ENCODE measurements around the gene EEFSEC. TPM values are rescaled to one million over a fixed set of nuclear protein-coding genes. Genes with fewer than 3 reads are reported as not detected.

Gene EEFSEC
- total RNA-seq, 3 donors from 2014 or later, result 9.7 to 10.9 (median 10.8) TPM

DNA sequence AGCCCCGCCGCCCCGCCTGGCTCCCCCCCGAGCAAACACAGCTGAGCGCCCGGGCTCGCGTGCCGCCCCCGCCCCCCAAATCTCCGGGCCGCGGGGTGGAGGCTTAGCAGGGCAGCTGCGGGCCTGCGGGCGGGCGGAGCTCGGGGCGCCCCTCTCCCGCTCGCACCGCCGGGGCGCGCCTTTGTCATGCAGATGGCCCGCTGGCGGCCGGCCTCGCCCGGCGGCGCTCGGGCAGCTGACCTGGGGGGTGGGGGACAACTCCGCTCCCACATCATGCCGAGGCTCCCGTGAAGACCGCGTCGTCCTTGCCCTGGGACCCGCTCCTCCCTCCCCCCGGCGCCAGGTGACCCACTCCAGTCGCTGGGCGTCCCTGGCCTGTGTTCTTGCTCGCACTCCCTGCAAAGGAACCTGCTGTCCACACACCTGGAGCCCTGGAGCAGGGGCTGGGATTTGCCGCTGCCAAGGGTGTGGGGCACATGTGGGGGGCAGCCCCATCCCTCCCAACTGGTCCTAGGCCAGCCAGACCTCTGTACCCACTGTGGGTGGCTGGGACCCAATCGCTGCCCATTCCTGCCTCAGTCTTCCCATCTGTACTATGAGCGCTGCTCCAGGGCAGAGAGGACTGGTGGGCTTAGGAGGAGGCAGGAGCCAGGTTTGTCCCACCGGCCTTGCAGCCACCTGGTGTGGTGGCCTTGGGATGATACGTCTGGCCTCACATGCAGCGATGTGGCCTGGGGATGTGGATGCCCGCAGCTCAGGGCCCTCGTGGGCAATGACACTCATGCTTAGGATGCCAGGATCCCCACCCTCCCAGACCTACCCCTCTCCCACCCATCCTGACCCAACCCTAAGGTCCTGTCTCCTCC lies 279.9 kb downstream of the EEFSEC start:
- ATAC-seq (no peak), DNase-seq (no peak)
- TF ChIP-seq, protein P1, sequence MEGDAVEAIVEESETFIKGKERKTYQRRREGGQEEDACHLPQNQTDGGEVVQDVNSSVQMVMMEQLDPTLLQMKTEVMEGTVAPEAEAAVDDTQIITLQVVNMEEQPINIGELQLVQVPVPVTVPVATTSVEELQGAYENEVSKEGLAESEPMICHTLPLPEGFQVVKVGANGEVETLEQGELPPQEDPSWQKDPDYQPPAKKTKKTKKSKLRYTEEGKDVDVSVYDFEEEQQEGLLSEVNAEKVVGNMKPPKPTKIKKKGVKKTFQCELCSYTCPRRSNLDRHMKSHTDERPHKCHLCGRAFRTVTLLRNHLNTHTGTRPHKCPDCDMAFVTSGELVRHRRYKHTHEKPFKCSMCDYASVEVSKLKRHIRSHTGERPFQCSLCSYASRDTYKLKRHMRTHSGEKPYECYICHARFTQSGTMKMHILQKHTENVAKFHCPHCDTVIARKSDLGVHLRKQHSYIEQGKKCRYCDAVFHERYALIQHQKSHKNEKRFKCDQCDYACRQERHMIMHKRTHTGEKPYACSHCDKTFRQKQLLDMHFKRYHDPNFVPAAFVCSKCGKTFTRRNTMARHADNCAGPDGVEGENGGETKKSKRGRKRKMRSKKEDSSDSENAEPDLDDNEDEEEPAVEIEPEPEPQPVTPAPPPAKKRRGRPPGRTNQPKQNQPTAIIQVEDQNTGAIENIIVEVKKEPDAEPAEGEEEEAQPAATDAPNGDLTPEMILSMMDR (IDR thresholded peaks at IDR 0.05), result no peak
- Histone ChIP-seq H3K9me3 (no peaks in the 10 kb centered on the region), H3K4me1 (ENCODE audit: low read depth) (peaks cover 8% of the 10 kb centered on the region), H3K4me3 (no peak overlapping the region), H3K36me3 (ENCODE audit: low read depth) (no peaks in the 10 kb centered on the region)
- intact Hi-C loops (cut with DNase I, micrococcal nuclease), result loop anchor here in 1 of 2 donors (5.0 kb wide), 1 partner anchor 174 kb away; no protein-coding TSS in a partner anchor

DNA sequence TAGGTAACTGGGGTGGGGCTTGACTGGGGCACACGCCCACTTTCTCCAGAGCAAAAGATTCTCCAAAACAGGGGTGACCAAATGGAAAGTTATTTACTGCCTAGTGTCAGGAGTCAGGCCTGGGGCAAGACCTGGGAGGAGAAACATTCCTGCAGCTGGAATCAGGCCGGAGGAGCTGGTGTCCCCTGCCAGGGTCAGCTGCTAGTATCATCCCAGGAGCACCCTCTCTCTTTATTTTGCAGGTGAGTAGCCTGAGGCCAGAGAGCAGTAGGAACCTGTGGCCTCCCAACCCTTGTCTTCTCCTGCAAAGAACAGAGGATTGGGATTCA lies 280.5 kb downstream of the EEFSEC start:
- Histone ChIP-seq H3K4me1 (ENCODE audit: low read depth) (peaks cover 8% of the 10 kb centered on the region), H3K9me3 (no peaks in the 10 kb centered on the region), H3K4me3 (no peak overlapping the region), H3K36me3 (ENCODE audit: low read depth) (no peaks in the 10 kb centered on the region)
- no peak for ATAC-seq
- intact Hi-C loops (cut with DNase I, micrococcal nuclease), result loop anchor here in 1 of 2 donors (5.0 kb wide), 1 partner anchor 174 kb away; no protein-coding TSS in a partner anchor
- TF ChIP-seq, protein P1 (IDR thresholded peaks at IDR 0.05), result no peak
- DNase-seq, result no peak

DNA sequence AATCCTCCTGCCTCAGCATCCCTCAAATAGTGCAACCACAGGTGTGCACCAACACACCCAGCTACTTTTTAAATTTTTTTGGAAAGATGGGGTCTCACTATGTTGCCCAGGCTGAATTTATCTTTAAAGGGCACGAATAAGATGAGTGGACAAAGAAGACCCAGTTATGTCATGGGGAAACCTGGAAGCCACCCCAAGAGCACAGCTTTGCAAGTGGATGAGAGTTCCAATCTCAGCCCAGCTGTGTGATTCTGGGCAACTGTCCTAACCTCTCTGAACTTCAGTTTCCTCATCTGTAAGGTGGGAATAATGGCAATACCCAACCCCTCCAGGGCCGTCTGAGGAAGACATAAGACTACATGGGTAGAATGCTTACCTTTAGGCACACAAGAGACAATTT lies 281.2 kb downstream of the EEFSEC start:
- Histone ChIP-seq H3K4me1 (ENCODE audit: low read depth) (peaks cover 8% of the 10 kb centered on the region), H3K9me3 (no peaks in the 10 kb centered on the region), H3K4me3 (no peak overlapping the region), H3K36me3 (ENCODE audit: low read depth) (no peaks in the 10 kb centered on the region)
- TF ChIP-seq, protein P1 (IDR thresholded peaks at IDR 0.05), result no peak
- DNase-seq, result no peak
- intact Hi-C loops (cut with DNase I, micrococcal nuclease), result loop anchor here in 1 of 2 donors (5.0 kb wide), 1 partner anchor 173 kb away; no protein-coding TSS in a partner anchor
- ATAC-seq, result no peak

DNA sequence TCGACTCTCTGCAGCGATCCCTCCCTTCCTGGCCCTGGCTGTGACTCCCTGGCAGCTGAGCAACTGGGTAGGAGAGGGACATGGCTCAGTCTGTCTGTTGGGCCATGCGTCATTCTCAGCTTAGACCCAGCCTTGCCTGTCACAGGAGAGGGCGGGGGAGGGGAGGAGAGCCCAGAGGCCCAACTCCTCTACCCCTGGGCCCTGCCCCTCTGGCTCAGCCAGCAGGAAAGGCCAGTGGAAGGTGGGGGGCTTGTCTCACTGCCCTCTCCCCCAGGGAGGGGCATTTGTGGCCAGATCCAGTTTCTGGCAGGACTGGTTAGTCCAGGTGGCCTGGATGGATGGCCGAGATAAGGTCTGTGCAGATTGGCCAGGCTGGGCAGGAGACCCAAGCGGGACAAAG lies 281.8 kb downstream of the EEFSEC start:
- DNase-seq, result no peak
- intact Hi-C loops (cut with DNase I, micrococcal nuclease), result no loop called here
- H3K4me3 ChIP-seq, result no peak overlapping the region
- peaks cover 8% of the 10 kb centered on the region for H3K4me1 ChIP-seq (ENCODE audit: low read depth)
- TF ChIP-seq, protein P1 (IDR thresholded peaks at IDR 0.05), result no peak
- no peaks in the 10 kb centered on the region for H3K36me3 ChIP-seq (ENCODE audit: low read depth)
- ATAC-seq, result no peak
- H3K9me3 ChIP-seq, result no peaks in the 10 kb centered on the region

DNA sequence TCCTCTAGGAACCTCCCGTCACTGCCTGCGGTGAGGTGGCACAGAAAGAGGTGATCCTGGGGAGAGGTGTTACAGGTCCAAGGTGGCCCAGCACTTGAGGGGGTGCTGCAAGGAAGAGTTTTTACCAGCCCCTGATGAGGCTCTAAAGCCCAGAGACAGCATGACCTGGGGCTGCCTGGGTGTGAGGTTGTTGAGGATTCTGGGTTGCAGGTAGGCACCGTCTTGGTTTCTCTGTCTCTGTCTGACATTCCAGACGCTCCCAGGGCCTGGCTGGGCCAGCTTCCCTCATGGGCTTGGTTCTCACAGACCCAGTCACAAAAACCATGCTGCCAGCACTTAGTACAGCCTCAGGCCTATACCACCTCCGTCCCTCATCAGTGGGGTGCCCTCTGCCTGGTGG lies 282.3 kb downstream of the EEFSEC start:
- H3K4me3 ChIP-seq, result no peak overlapping the region
- no peak for ATAC-seq
- intact Hi-C loops (cut with DNase I, micrococcal nuclease), result no loop called here
- no peaks in the 10 kb centered on the region for H3K9me3 ChIP-seq
- H3K4me1 ChIP-seq (ENCODE audit: low read depth), result peaks cover 8% of the 10 kb centered on the region
- TF ChIP-seq, protein P1 (IDR thresholded peaks at IDR 0.05), result no peak
- DNase-seq, result no peak
- no peaks in the 10 kb centered on the region for H3K36me3 ChIP-seq (ENCODE audit: low read depth)

Data from mucosa of descending colon (tissue), 3 donors.